ENCODE measurements around the gene ZBTB44. TPM values are rescaled to one million over a fixed set of nuclear protein-coding genes. Genes with fewer than 3 reads are reported as not detected.

The ZBTB44 gene, protein sequence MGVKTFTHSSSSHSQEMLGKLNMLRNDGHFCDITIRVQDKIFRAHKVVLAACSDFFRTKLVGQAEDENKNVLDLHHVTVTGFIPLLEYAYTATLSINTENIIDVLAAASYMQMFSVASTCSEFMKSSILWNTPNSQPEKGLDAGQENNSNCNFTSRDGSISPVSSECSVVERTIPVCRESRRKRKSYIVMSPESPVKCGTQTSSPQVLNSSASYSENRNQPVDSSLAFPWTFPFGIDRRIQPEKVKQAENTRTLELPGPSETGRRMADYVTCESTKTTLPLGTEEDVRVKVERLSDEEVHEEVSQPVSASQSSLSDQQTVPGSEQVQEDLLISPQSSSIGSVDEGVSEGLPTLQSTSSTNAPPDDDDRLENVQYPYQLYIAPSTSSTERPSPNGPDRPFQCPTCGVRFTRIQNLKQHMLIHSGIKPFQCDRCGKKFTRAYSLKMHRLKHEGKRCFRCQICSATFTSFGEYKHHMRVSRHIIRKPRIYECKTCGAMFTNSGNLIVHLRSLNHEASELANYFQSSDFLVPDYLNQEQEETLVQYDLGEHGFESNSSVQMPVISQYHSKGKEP
- total RNA-seq: 24.4 TPM

DNA sequence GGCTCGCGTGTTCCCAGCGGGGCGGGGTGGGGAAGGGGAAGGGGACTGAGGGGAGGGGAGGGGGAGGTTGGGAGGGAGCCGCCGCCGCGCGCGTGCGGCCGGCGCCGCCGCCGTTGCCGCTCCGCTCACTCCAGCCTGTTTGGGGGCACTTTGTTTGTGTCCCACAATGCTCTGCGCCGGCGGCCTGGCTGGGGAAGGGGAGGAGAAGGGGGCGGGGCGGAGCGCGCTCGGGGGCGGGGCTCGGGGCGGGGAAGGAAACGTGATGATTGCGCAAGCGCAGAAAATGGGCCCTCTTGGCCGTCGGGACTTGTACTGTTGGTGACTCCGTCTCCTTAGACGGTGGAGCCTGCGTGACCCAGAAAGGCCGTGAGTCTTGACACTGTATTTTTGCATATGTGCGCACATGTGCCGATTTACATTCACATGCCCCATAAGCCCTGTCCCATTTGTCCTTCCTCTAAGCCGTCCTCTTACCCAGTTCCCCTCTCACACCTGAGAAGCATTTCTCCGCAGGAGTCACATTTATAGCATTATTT lies at the start of gene ZBTB44:
TSS of gene ZBTB44 (minus strand) at position 168 of the 536 bp plus-strand sequence. CDS start 53,044 bp downstream, outside the sequence.
- H3K36me3 ChIP-seq: no peaks in the 10 kb centered on the region
- peak; percentile 75 to 96 for DNase-seq (ENCODE audit: low spot score in 2 of 2)
- H3K4me1 ChIP-seq: peaks cover 0 to 25% of the 10 kb centered on the region in 2 donors
- no peaks in the 10 kb centered on the region for H3K9me3 ChIP-seq
- no peak for TF ChIP-seq CTCF (IDR thresholded peaks at IDR 0.05)
- peak within 1 kb of the TSS; percentile 89 to 98 for H3K4me3 ChIP-seq
- H3K27ac ChIP-seq: peak within 1 kb of the TSS; percentile 90 to 95
- intact Hi-C loops (cut with DNase I): loop anchor here (2.0 to 10.0 kb wide), 8 partner anchors 87 to 597 kb away; partner anchors contain the start of genes ADAMTS8, APLP2, NFRKB and PRDM10
- no peaks in the 10 kb centered on the region for H3K27me3 ChIP-seq

DNA sequence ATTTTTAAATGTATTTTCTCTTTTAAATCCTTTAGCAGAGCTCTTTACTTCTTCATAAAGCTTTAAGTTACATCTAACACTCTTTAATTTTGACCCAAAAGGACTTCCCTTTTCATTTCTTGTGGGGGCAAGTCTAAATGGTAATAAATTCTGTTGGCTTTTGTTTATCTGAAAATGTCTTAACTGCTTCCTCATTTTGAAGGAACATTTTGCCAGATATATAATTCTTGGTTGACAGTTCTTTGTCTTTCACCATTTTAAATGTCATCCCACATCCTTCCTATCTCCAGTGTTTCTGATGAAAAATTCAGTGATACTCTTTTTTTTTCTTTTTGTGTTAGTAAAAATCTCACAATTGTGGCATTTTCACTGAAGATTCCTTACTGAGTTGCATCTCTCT lies 44.7 kb upstream of the ZBTB44 start:
- no peak for TF ChIP-seq CTCF (IDR thresholded peaks at IDR 0.05)
- no peak overlapping the region for H3K4me3 ChIP-seq
- no peaks in the 10 kb centered on the region for H3K4me1 ChIP-seq
- no peak for DNase-seq (ENCODE audit: low spot score in 2 of 2)
- H3K36me3 ChIP-seq: no peaks in the 10 kb centered on the region
- intact Hi-C loops (cut with DNase I): no loop called here
- no peak overlapping the region for H3K27ac ChIP-seq
- peaks cover 0 to 33% of the 10 kb centered on the region in 2 donors for H3K9me3 ChIP-seq
- no peaks in the 10 kb centered on the region for H3K27me3 ChIP-seq

- no peak overlapping the region for H3K27ac ChIP-seq
- no peak overlapping the region for H3K4me3 ChIP-seq
- DNase-seq (ENCODE audit: low spot score in 2 of 2): no peak
- no peaks in the 10 kb centered on the region for H3K36me3 ChIP-seq
- no peaks in the 10 kb centered on the region for H3K4me1 ChIP-seq
- peaks cover 0 to 37% of the 10 kb centered on the region in 2 donors for H3K9me3 ChIP-seq
- no peaks in the 10 kb centered on the region for H3K27me3 ChIP-seq
- intact Hi-C loops (cut with DNase I): no loop called here
- no peak for TF ChIP-seq CTCF (IDR thresholded peaks at IDR 0.05)
These were observed 43.7 kb upstream of the ZBTB44 start for GRCh38 chr11:130358398-130358797.

DNA sequence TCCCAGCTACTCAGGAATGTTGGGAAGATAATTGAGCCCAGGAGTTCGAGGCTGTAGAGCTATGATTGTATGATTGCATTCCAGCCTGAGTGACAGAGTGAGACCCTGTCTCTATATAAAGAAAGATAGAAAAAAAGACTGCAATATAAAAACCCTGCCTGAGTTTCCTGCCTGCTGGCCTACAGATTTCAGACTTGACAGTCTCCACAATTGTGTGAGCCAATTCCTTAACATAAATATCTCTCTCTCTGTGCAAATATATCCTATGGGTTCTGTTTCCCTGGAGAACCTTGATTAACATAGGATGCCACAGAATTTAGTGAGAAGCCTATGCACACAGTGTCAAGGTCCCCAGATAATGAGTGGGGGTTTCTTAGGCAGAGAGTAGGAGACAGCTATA lies 32.5 kb upstream of the ZBTB44 start:
- Histone ChIP-seq H3K27me3 (no peaks in the 10 kb centered on the region), H3K4me1 (no peaks in the 10 kb centered on the region), H3K9me3 (no peaks in the 10 kb centered on the region), H3K27ac (no peak overlapping the region), H3K36me3 (no peaks in the 10 kb centered on the region), H3K4me3 (no peak overlapping the region)
- no peak for TF ChIP-seq CTCF (IDR thresholded peaks at IDR 0.05)
- intact Hi-C loops (cut with DNase I): no loop called here
- DNase-seq (ENCODE audit: low spot score in 2 of 2): no peak

GRCh38 chr11:130344841-130345240 lies 30.1 kb upstream of the ZBTB44 start:
- TF ChIP-seq CTCF (IDR thresholded peaks at IDR 0.05): no peak
- no peak overlapping the region for H3K27ac ChIP-seq
- intact Hi-C loops (cut with DNase I): no loop called here
- no peak for DNase-seq (ENCODE audit: low spot score in 2 of 2)
- H3K36me3 ChIP-seq: no peaks in the 10 kb centered on the region
- H3K4me3 ChIP-seq: no peak overlapping the region
- no peaks in the 10 kb centered on the region for H3K4me1 ChIP-seq
- no peaks in the 10 kb centered on the region for H3K9me3 ChIP-seq
- H3K27me3 ChIP-seq: no peaks in the 10 kb centered on the region

All from ascending aorta (tissue), 2 donors.